HG03025 (cell line): Measurements from ENCODE around the gene PCNP.
"Not testable (repeated sequence)": the region's sequence is repeated elsewhere in the genome, so short reads cannot be mapped to it uniquely, and the experiment has no call there.

ENCODE experiments used
- ATAC-seq: cut with Tn5 transposase; IDR thresholded peaks from one replicate; pipeline ENCODE4 v1.9.1; 2021; ENCODE audit warnings: mild to moderate bottlenecking, moderate library complexity; ENCODE audit not compliant: unreplicated experiment, low FRiP score

The PCNP gene, protein sequence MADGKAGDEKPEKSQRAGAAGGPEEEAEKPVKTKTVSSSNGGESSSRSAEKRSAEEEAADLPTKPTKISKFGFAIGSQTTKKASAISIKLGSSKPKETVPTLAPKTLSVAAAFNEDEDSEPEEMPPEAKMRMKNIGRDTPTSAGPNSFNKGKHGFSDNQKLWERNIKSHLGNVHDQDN

DNA sequence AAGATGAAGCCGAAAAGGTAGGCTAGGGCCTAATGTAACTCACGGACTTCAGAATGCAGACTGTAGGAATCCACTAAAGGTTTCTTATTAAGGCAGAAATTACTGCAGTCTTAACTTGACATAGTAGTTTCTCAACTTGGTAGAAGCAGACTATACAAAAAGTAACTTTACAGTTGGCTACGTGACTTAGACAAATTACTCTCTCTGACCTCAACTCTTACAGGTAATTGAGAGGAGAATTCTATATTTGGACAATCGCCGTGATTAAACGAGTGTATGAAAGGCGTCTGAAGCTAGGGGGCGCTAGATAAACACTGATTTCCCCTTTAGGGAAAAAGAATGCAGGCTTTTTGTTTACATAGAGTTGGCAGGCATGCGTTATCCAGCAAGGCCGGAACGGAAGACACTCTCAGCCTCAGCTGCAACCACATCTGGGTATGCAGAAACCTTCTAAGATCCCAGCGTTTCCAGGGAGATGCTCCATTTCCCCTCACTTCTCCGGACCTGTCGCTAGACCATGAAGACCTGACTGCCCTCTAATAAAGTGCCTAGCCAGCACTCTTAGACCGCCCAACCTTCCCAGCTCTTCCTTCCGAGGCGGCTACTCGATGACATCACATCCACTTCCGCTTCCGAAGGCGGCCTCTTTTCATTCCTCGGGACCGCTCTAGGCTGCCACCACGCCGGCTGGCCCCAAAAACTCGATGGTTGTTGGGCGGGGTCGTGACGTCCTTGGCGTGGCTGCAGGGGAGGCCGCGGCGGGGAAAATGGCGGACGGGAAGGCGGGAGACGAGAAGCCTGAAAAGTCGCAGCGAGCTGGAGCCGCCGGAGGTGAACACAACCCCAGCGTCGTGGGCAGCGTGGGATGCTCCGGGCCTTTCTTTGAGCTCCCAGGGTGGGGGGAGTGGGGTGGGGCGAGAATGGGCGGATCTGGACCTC, at the start of gene PCNP:
TSS of gene PCNP (plus strand) at position 732 of the 939 bp plus-strand sequence. CDS start at position 768, 36 bp downstream.
- ATAC-seq, result peak; percentile 88

GRCh38 chr3:101527441-101527840, 46.5 kb upstream of the PCNP start:
- no peak for ATAC-seq

- no peak for ATAC-seq
Observed at GRCh38 chr3:101527906-101528305, 46.1 kb upstream of the PCNP start.

DNA sequence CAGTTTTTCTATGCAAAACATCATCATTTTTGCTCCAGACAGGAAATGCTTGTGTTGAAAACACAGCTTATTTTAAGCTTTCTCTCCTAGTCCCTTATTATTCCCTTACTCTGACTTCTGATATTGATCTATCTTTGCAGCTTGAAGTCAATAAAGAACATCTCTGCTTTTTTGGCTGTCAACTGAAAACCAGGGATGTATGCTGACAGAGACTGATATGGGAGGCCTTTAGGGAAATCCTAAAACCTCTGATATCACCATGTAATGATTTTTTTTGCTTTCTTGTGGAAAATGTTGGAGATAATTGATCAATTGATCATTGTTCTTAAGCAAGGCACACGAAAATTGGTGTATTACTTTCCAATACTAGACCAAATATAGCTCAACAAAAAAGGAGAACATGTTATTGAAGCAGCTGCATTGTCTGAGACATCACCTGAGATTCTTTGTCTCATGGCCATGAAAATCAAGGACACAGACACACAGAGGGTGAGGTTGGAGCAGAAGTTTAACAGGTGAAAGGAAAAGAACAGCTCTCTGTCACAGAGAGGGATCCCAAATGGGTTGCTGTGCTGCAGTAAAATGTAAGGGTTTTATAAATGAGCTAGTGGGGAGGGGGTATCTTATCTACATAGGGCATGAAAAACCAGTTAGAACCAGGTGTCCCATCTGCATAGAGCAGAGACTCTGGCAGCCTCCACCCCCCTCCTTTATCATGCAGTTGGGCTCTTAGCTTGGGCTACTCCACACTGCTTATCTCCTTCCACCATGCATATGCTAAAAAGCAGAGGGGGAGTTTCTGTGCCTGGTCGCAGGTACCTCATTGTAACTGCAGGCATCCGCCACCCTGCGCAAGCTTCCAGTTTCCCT, 43.9 kb upstream of the PCNP start:
- no peak for ATAC-seq

GRCh38 chr3:101530686-101531047, 43.3 kb upstream of the PCNP start:
- ATAC-seq, result no peak

DNA sequence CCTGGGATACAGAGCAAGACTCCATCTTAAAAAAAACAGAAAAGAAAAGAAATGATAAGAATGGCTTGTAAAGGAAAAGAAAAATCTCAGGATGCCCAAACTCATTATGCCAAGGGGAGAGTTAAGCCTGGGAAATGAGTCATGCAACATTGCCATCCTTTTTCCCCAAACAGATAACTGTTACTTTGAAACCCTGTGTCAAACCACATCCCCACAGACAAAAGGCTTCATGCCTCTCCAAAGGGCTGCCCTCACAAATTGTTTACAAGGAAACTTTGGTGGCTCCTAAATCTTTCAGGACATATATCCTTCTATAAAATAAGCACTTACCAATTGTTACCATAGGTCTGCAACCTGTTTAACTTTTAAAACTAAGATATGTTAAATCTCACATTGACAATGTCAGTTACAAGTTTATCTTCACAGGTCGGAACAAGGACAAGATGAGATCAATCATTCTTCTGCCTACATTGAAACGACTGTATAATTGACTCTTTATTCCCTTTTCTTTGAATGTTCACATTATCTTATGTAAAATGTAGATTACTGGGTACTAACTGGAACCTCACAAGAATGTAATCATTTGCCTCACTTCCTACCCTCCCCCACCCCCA, 42.4 kb upstream of the PCNP start:
- no peak for ATAC-seq

DNA sequence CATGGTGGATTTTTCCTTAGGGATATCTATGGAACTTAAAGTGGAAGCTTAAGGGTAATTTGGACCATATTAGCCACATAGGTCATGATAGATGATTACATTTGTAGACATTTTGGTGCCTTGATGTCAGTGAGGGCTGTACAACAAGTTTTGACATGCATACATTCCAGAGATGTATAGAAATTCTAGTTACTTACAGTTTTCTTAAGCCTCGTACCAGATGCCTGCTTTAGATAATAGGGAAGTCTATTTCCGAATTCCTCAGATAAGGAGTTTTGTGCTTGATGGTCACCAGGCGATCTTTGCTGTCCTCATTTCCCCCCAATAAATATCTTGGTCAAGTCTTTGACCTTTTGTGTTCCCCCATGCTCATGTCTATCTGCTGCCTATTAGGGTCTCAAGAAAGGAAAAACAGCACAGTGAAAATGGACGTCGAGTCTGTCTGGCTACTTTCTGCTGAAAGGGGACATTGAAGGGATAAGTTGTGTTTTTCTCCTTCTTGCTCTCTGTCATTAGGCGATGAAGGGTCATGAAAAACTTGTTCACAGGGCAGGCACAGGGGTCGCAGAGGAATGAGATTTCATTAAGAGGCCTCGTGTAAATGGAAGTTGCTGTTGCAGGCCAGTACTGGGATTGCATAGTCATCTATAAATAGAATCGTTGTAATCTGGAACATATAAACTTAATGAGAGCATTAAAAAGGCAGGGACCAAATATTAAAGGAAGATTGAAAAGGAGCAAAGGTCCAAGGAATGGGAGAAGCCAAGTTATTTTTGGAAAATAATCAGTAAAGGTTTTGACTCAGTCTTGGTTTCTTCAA, 41.0 kb upstream of the PCNP start:
- ATAC-seq, result no peak

DNA sequence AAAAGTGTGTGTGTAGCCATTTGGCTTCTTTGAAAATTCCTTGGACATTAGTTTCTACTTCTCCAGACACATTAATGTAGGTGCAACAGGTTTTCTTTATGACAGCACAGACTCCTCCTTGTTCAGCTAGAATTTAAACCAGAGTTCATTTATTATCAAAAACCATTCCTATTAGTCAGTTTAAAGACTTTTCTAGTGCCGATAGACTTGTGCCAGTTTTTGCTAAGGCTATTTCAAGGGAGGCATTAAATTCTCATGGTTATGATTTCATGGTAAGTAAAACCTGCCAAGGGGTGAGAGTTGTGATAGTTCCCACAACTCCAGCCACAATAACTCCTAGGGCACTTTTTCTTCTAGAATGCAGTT, 40.4 kb upstream of the PCNP start:
- ATAC-seq, result no peak

- no peak for ATAC-seq
Observed at GRCh38 chr3:101535221-101535620, 38.8 kb upstream of the PCNP start.

DNA sequence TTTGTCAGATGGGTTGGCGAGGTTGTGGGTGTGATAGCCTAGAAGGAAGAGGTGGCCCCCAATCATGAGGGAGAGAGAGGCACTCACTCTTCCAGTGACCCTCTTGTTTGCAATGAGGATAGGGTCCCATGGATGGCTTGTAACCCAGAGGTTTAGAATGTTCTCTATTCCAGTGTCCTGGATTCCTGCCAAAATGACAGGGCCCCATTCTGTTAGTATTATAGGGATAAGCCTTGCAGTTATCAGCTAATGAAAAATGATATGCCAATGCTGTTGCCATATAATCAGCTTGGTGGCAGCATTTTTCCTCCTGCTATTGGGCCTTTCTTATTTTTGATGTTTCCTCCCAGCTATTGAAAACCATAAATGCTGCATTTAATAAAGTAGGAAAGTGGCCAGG, 37.7 kb upstream of the PCNP start:
- ATAC-seq, result no peak

DNA sequence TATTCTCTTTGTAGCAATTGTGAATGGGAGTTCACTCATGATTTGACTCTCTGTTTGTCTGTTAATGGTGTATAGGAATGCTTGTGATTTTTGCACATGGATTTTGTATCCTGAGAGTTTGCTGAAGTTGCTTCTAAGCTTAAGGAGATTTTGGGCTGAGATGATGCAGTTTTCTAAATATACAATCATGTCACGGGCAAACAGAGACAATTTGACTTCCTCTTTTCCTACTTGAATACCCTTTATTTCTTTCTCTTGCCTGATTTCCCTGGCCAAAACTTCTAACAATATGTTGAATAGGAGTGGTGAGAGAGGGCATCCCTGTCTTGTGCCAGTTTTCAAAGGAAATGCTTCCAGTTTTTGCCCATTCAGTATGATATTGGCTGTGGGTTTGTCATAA, 37.0 kb upstream of the PCNP start:
- not testable (repeated sequence) for ATAC-seq

DNA sequence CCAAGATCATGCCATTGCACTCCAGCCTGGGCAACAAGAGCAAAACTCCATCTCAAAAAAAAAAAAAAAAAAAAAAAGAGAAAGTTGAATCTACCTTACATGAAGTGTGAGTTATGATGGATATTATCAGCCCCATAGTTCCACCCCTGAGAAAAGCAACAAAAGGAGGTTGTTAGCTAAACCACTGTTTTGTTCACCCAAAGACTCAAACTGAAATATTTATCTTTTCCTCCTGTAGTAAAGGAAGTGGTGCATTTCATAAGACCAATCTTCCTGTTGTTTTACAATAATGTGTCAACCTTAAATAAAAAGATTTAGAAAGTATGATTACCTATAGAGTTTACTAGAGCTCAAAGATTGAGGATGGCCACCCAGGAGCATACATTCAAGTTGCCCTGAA, 31.0 kb upstream of the PCNP start:
- no peak for ATAC-seq

DNA sequence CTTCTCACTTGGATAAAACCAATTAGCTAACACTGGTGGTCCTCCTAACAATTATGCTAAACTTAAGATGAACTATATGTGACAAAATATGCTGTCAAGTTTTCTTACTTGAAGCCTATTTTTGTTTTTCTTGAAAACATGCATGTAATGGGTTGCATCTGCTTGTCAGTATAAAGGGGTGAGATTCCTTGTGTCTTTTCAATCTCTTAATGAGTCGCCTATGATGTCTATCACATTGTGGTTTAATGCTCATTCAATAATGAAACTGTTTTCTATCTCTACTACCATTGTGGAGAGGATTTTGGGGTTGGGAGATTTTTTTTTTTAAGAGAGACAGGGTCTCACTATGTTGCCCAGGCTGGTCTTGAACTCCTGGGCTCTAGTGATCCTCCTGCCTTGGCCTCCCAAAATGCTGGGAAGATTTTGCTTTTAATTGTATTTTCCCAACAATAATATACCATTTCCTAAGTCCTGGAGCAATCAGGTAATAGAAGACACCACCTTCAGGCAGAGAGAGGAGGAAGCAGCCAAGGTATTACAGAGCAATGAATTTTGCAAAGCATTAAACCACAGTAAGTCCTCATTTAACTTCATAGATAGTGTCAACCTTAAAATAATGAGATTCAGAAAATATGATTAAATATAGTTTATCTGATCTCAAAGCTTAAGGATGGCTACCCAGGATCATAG, 29.7 kb upstream of the PCNP start:
- no peak for ATAC-seq

GRCh38 chr3:101548527-101549105, 25.4 kb upstream of the PCNP start:
- ATAC-seq, result no peak

GRCh38 chr3:101549473-101549872, 24.5 kb upstream of the PCNP start:
- no peak for ATAC-seq

GRCh38 chr3:101551359-101552081, 22.5 kb upstream of the PCNP start:
- ATAC-seq, result not testable (repeated sequence)

- not testable (repeated sequence) for ATAC-seq
Observed at GRCh38 chr3:101553381-101553780, 20.6 kb upstream of the PCNP start.

DNA sequence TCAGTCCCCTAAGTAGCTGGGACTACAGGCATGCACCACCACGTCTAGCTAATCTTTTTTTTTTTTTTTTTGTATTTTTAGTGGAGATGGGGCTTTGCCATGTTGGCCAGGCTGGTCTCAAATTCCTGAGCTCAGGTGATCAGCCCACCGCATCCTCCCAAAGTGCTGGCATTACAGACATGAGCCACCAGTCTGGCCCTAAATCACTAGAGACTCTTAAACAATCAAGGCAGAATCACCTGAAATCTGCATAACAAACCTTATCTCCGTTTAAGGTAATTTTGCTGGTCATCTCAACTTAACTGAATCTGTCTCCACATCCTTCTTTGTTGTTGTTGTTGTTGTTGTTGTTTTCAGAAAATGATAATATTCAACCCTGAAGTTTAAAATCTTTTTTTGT, 17.9 kb upstream of the PCNP start:
- no peak for ATAC-seq
